Upper lobe of right lung (tissue), 1 donor: ENCODE data around the gene ACTN1. TPM values are rescaled to one million over a fixed set of nuclear protein-coding genes. Genes with fewer than 3 reads are reported as not detected.
A peak's percentile ranks its signal among the peaks of the same experiment; 100 is the strongest.

Source experiments
- ATAC-seq: fragments of 200-7000 bp; cut with Tn5 transposase; one replicate; pipeline ENCODE4 v1.9.1; 2020; ENCODE audit warnings: mild to moderate bottlenecking, moderate library complexity
- DNase-seq: peaks from one replicate; pipeline ENCODE4 v3.0.0-alpha.2; 2020
- H3K27ac ChIP-seq: fragments of 200-600 bp; one replicate; pipeline ENCODE4 v1.8.0; 2022
- H3K27me3 ChIP-seq: fragments of 200-600 bp; one replicate; pipeline ENCODE4 v1.8.0; 2022; ENCODE audit warnings: mild to moderate bottlenecking
- H3K36me3 ChIP-seq: fragments of 200-600 bp; one replicate; pipeline ENCODE4 v1.8.0; 2022
- H3K4me1 ChIP-seq: fragments of 200-600 bp; one replicate; pipeline ENCODE4 v1.8.0; 2022
- H3K4me3 ChIP-seq: fragments of 200-600 bp; one replicate; pipeline ENCODE4 v1.8.0; 2022; ENCODE audit warnings: mild to moderate bottlenecking
- H3K9me3 ChIP-seq: fragments of 200-600 bp; one replicate; pipeline ENCODE4 v1.8.0; 2022
- CTCF ChIP-seq: fragments of 200-600 bp; IDR thresholded peaks from one replicate; pipeline ENCODE4 v1.8.0; 2022; ENCODE audit warnings: antibody characterized with exemption
- intact Hi-C: fragments of 100-400 bp; cut with DNase I; formaldehyde crosslinking; loops from one replicate; pipeline ENCODE4 v1.11.0; 2022
- total RNA-seq: library from RNA; stranded (reverse); fragmentation: NEBNext Ultra II Directional; extraction: Animal tissue kit (Norgen Biotek cat#: 25700); gene quantifications from one replicate; pipeline ENCODE4 v1.2.1, GENCODE V29; 2021
- donor health status: DM: no; HTN: yes; CAD: no; lungs with severe emphysema.

The ACTN1 gene
- total RNA-seq, 1 donor from 2014 or later = 177 TPM

- Histone ChIP-seq H3K4me3 (no peak overlapping the region), H3K36me3 (peaks cover 8% of the 10 kb centered on the region), H3K9me3 (no peaks in the 10 kb centered on the region), H3K4me1 (peaks cover 26% of the 10 kb centered on the region), H3K27ac (no peak overlapping the region), H3K27me3 (no peaks in the 10 kb centered on the region)
- DNase-seq (no peak), ATAC-seq (no peak)
- TF ChIP-seq CTCF = peak; percentile 10
- intact Hi-C loops = no loop called here
Measured at GRCh38 chr14:68926236-68926635, 52.9 kb downstream of the ACTN1 start.

- intact Hi-C loops = no loop called here
- H3K36me3 ChIP-seq = peaks cover 17% of the 10 kb centered on the region
- ATAC-seq = no peak
- H3K27me3 ChIP-seq = no peaks in the 10 kb centered on the region
- no peak overlapping the region for H3K4me3 ChIP-seq
- no peak overlapping the region for H3K27ac ChIP-seq
- TF ChIP-seq CTCF = no peak
- H3K9me3 ChIP-seq = no peaks in the 10 kb centered on the region
- peaks cover 26% of the 10 kb centered on the region for H3K4me1 ChIP-seq
- DNase-seq = no peak
Measured at GRCh38 chr14:68925373-68925772, 53.7 kb downstream of the ACTN1 start.

GRCh38 chr14:68924186-68925158 is 54.6 kb downstream of the ACTN1 start:
- intact Hi-C loops = no loop called here
- peaks cover 24% of the 10 kb centered on the region for H3K4me1 ChIP-seq
- H3K9me3 ChIP-seq = no peaks in the 10 kb centered on the region
- peak overlapping the region; percentile 0 for H3K27ac ChIP-seq
- DNase-seq (no peak), ATAC-seq (peak; percentile 64)
- no peak overlapping the region for H3K4me3 ChIP-seq
- peaks cover 26% of the 10 kb centered on the region for H3K36me3 ChIP-seq
- TF ChIP-seq CTCF = no peak
- no peaks in the 10 kb centered on the region for H3K27me3 ChIP-seq

GRCh38 chr14:68922886-68923285 is 56.2 kb downstream of the ACTN1 start:
- Histone ChIP-seq H3K4me1 (peaks cover 15% of the 10 kb centered on the region), H3K36me3 (peaks cover 34% of the 10 kb centered on the region), H3K27ac (no peak overlapping the region), H3K4me3 (no peak overlapping the region), H3K9me3 (no peaks in the 10 kb centered on the region), H3K27me3 (no peaks in the 10 kb centered on the region)
- DNase-seq (no peak), ATAC-seq (no peak)
- intact Hi-C loops = no loop called here
- no peak for TF ChIP-seq CTCF

GRCh38 chr14:68922201-68922621 is 56.9 kb downstream of the ACTN1 start:
- no peak overlapping the region for H3K27ac ChIP-seq
- no peaks in the 10 kb centered on the region for H3K27me3 ChIP-seq
- intact Hi-C loops = no loop called here
- TF ChIP-seq CTCF = no peak
- no peaks in the 10 kb centered on the region for H3K9me3 ChIP-seq
- peaks cover 9% of the 10 kb centered on the region for H3K4me1 ChIP-seq
- DNase-seq (no peak), ATAC-seq (no peak)
- no peak overlapping the region for H3K4me3 ChIP-seq
- H3K36me3 ChIP-seq = peaks cover 36% of the 10 kb centered on the region
